ENCODE data around the gene HSD3B7. TPM values are rescaled to one million over a fixed set of nuclear protein-coding genes. Genes with fewer than 3 reads are reported as not detected.
"Not testable (repeated sequence)": the region's sequence is repeated elsewhere in the genome, so short reads cannot be mapped to it uniquely, and the experiment has no call there.

HSD3B7 gene
- 10 to 100 TPM; 16.9 to 27.2 TPM for total RNA-seq
- long read RNA-seq, transcript HSD3B7-202 (7 exons, 2,172 nt): major isoform, 42 of 80 reads
- long read RNA-seq, partial matches to known transcripts: 15 of 80 reads
- long read RNA-seq, other reads (novel, unspliced or antisense): 23 of 80 reads

- DNase-seq (peak; percentile 88 to 94), ATAC-seq (peak; percentile 89)
- intact Hi-C loops (cut with DNase I, micrococcal nuclease): loop anchor here in 1 of 2 donors (5.0 to 10.0 kb wide), 2 partner anchors 160 to 457 kb away; partner anchors contain the start of gene ZNF843
Observed at GRCh38 chr16:30984669-30985400, at the start of gene HSD3B7. Gene HSD3B7 (plus strand): TSS chr16:30985207. CDS start chr16:30985659, 452 bp downstream.

- intact Hi-C loops (cut with DNase I, micrococcal nuclease): no loop called here
- ATAC-seq (no peak), DNase-seq (no peak)
Observed at GRCh38 chr16:30937692-30938091, 47.3 kb upstream of the HSD3B7 start.

GRCh38 chr16:30939571-30939970 is 45.4 kb upstream of the HSD3B7 start:
- ATAC-seq; intact Hi-C loops (cut with DNase I, micrococcal nuclease); DNase-seq: not testable (repeated sequence)

GRCh38 chr16:30941600-30942425 is 43.2 kb upstream of the HSD3B7 start:
- intact Hi-C loops (cut with DNase I, micrococcal nuclease): no loop called here
- DNase-seq (peak; percentile 83 to 84), ATAC-seq (peak; percentile 91)

- no peak for DNase-seq
- intact Hi-C loops (cut with DNase I, micrococcal nuclease): no loop called here
- peak; percentile 59 for ATAC-seq
Observed at GRCh38 chr16:30942426-30942806, 42.6 kb upstream of the HSD3B7 start.

- ATAC-seq: no peak
- intact Hi-C loops (cut with DNase I, micrococcal nuclease): no loop called here
- no peak for DNase-seq
Observed at GRCh38 chr16:30944352-30944751, 40.7 kb upstream of the HSD3B7 start.

GRCh38 chr16:30946671-30947540 is 38.1 kb upstream of the HSD3B7 start:
- DNase-seq (peak in 1 of 2 donors; percentile 21), ATAC-seq (no peak)
- intact Hi-C loops (cut with DNase I, micrococcal nuclease): no loop called here

GRCh38 chr16:30947541-30947858 is 37.5 kb upstream of the HSD3B7 start:
- intact Hi-C loops (cut with DNase I, micrococcal nuclease): no loop called here
- no peak for DNase-seq
- ATAC-seq: no peak

GRCh38 chr16:30947859-30948666 is 36.9 kb upstream of the HSD3B7 start:
- intact Hi-C loops (cut with DNase I, micrococcal nuclease): no loop called here
- DNase-seq: peak; percentile 66 to 88
- peak; percentile 30 for ATAC-seq

GRCh38 chr16:30948667-30949649 is 36.0 kb upstream of the HSD3B7 start, which contains the start of gene ORAI3:
Gene ORAI3 (plus strand): TSS chr16:30949068. CDS start chr16:30949290, 222 bp downstream.
- peak; percentile 59 for ATAC-seq
- intact Hi-C loops (cut with DNase I, micrococcal nuclease): no loop called here
- peak; percentile 80 to 82 for DNase-seq

- ATAC-seq: peak; percentile 66
- intact Hi-C loops (cut with DNase I, micrococcal nuclease): no loop called here
- DNase-seq: peak; percentile 77 to 92
Observed at GRCh38 chr16:30949650-30950515, 35.1 kb upstream of the HSD3B7 start.

GRCh38 chr16:30950516-30951065 is 34.4 kb upstream of the HSD3B7 start:
- intact Hi-C loops (cut with DNase I, micrococcal nuclease): no loop called here
- no peak for ATAC-seq
- DNase-seq: no peak

GRCh38 chr16:30951193-30951592 is 33.8 kb upstream of the HSD3B7 start:
- ATAC-seq (no peak), DNase-seq (no peak)
- intact Hi-C loops (cut with DNase I, micrococcal nuclease): no loop called here

GRCh38 chr16:30951750-30952149 is 33.3 kb upstream of the HSD3B7 start:
- ATAC-seq (no peak), DNase-seq (peak; percentile 36 to 70)
- intact Hi-C loops (cut with DNase I, micrococcal nuclease): no loop called here

- intact Hi-C loops (cut with DNase I, micrococcal nuclease): no loop called here
- ATAC-seq (no peak), DNase-seq (no peak)
Observed at GRCh38 chr16:30953111-30953510, 31.9 kb upstream of the HSD3B7 start.

Data from left colon (tissue), 2 donors.